GM18526 (cell line): ENCODE data around the gene BEST3.

ENCODE experiments used
- POLR2A ChIP-seq: IDR thresholded peaks from 3 replicates; pipeline ENCODE4 v1.6.1; 2011; ENCODE audit not compliant: insufficient read length; ENCODE audit errors: extremely low read depth

Gene BEST3

DNA sequence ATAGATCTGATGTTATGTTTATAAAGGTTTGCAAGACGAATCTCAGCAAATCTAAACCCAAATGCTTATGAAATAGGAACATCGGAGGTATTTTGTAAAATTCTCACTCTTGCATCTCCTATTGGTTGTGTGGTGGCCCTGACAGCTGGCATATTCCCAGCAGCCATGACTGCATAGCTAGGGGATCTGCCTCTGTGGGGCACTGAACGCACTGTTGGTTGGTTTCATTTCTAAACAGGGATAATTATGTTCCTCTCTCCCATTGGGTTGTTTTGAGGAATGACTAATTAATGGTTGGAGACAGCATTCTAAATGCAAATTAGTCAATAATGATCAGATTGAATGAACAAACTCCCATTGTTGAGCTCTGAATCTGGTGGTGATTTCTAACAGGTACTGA lies 2.7 kb upstream of the BEST3 start:
- no peak for TF ChIP-seq POLR2A

DNA sequence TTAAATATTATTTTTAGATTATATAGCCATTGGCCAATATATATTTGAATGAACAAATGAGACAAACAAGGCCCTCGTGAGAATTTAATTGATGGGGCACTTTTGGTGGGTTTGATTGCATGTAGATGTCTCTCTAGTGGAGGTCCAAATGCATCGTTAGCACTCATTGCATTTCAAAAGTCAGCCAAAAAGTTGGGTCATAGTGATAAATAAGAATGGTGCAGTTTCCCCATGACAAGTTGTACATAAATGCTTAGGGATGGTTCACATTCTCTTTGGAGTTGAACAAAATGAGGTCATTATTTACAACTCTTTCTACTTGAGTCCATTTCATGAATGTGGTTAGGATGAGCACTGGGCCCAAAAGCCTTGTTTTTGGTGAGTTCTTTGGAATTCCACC lies 1.0 kb downstream of the BEST3 start:
- TF ChIP-seq POLR2A = no peak

DNA sequence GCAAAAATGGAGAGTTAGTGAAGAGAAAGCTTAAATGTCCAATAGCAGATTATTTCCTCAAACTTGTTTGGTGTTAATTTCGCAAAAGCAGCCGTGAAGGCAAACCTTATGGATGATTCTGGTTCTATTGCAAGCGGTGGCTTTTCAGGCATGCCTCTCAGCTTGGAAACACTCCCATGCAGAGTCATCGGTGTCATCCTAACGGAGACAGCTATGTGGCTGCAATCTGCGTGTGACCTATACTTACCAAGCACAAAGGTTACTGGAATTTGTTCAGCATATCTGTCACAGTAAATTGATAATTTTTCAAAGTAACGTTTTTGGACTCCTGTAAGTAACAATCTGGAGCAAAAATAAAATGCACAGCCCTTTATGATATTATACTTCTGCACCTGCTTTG lies 5.0 kb downstream of the BEST3 start:
- no peak for TF ChIP-seq POLR2A

DNA sequence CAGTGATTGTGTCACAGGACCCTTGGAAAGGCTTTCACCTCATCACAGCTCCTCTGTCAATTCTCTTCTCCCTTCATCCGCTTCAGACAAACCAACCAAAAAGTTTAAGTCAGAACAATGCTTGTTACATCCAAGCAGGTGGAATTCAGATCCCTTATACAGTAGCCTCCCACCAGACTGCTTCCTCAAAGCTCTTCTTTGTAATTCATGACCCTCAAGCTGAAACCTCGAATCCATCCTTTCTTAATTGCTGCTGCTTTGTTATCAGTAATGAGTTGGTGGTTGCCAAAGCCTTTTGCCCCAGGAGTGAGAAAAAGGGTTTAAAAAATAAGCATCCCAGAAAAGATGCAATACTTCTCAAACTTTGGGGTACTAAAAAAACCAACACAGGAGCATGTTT lies 9.5 kb downstream of the BEST3 start:
- no peak for TF ChIP-seq POLR2A

DNA sequence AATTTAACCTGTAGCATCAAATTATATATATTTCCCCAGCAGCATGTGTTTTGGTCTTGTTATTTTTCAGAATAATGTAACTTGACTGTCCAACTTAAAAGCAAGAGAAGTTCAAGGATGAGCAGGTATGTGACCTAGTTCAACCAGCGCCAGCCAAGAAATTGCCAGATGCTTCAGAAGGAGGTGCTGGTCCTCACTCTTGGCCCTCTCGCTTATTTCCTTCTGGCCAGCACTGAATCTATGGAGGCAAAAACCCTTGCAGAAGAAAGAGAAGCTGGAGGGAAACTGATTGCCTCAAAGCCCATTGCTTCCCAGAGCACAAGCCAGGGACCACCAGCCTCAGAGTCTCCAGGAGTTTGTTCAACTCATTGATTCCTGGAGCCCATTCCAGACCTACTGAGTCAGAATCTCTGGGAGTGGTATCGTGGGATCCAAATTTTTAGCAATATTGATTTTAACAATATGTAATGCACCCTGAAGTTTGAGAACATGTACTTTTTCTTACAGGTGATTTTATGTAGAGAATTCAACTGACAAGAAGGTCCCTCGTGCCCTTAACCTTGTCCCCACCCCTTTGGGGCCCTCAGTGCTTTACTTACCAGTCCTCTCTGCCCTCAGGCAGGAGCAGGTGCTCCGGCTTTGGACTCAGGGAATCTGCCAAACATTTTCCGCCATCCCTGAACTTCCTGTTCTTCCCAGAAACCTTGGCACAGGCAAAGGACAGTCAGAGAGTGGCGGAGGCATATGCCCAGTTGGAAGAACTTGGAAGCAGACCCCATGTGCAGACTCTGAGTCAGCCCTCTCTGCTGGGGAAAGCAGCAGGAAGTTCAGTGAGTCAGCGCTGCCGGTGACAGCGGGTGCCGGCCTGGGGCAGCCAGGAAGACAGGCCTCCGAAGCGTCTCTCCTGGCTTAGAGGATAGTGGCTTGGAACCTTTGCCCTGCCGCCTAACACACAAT lies 10.4 kb downstream of the BEST3 start:
- TF ChIP-seq POLR2A = no peak

DNA sequence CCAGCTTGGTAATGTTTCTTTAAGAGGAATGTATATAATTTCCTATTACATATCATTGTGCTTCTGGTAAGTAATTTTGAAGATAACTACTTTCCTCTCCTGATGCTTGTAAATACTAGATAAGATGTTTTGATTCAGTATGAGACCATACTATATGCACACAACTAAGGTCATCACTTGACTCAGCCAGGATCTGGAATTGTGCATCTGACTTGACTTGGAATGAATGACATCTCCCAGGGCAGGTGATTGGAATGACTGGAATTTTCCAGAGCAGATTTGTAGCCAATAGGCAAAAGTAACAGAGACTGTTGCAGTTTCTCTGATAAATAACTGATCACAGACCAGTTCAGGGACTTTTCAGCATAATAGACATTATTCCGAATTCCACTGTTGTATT lies 11.1 kb downstream of the BEST3 start:
- TF ChIP-seq POLR2A = no peak

DNA sequence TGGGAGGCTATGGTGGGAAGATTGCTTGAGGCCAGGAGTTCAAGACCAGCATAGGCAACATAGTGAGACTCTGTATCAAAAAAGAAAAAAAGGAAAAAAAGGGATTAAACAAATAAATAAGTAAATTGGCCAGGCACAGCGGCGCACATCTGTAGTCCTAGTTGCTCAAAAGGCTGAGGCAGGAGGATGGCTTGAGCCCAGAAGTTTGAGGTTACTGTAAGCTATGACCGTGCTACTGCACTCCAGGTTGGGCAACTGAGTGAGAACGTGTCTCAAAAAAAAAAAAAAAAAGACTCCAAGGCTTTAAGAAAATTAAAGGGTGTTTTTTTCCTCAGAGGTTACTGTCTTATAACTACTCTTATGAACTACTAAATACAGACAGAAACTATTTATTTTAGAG lies 11.7 kb downstream of the BEST3 start:
- TF ChIP-seq POLR2A = no peak

DNA sequence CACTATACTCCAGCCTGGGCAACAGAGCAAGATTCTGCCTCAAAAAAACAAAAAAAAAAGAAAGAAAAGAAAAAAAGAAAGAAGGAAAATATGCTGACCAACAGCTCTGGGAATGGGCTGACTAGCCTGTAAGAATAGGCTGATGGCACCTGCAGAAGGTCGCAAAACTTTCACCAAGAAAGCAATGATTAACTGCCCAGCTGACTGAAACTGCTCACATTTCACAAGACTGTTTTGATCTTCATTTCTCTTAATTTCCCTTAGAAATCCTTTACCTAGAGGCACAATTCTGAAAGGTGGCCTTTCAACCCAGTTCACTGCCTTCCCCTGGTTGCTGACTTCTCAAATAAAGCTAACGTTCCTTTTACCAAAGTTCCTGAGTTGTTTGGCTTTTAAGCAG lies 12.4 kb downstream of the BEST3 start:
- TF ChIP-seq POLR2A = no peak

DNA sequence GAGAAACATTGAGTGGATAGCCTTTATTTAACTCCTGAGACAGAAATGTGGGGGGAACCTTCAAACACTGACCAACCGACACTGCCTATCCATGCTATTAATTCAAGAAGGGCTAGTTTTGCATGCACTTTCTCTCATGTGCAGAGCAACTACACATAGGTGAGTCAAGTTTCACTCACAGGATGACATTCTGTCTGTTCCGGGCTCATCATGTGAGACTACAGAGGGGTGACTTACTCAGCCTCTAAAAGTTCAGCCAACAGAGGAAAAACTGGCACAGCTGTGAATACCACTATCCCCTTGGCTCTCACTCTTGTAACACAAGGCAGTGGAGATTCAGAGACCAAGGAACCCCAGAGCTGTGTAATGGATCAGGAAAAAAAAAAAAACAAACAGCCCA lies 13.3 kb downstream of the BEST3 start:
- TF ChIP-seq POLR2A = no peak

DNA sequence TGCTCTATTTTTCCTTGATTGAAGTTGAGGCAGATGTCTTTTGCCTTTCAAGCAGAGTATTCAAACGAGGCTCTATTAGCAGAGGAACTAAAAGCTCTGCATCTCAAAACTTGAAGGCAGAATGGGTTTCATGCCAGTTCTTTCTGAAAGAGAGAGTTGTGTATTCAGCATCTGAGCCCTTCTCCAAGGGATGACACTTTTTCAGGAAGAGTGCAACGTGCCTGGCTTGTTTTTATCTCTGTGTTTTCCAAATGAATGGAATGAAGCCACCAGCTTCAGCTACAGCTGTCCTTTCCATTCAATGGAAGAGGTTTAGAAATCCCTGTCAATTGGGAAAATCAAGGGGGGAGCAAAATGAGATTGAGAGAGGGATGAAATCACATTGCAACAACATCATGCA lies 14.6 kb downstream of the BEST3 start:
- no peak for TF ChIP-seq POLR2A

DNA sequence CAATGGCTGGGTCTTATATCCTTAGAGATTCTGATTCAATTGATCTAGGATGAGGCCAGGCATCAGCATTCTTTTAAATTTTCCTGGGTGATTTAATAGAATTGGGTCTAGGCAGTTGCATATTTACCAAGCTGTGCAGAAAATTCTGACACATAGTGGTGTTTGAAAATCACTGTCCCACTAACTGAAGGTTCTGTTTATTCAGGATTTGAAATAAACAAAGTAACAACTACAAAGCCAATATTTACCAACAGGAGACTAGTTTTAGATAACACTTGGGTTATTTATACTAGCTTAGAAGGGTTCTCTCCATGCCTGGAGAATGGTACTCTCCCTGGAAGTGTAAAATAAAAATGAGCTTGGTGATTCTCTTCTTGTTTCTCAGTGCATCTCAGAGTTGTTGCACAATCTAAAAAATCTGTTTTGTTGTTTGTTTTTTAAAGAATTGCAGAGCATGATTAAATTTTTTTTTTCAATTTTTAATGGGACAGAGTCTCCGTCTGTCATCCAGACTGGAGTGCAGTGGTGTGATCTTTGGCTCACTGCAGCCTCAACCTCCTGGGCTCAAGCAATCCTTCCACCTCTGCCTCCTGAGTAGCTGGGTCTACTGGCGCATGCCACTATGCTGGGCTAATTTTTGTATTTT lies 16.9 kb downstream of the BEST3 start:
- no peak for TF ChIP-seq POLR2A

DNA sequence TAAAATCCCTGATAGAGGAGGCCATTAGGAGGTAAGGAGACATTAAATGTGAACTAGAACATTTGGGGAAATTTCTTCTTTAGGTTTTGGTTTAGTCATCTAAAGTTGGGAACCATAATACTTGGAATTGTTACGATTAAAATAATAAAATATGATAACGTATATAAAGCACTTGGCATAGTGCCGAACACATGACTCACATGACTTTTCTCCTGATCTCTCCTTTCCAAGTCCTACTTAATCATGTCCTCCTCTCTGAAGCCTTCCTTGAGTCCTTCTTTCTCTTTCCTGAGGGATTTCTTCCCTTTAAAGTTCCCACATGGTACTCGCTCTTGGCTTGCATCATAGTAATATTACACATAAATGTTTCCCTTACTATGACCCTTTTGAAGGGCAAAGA lies 20.0 kb downstream of the BEST3 start:
- TF ChIP-seq POLR2A = no peak

DNA sequence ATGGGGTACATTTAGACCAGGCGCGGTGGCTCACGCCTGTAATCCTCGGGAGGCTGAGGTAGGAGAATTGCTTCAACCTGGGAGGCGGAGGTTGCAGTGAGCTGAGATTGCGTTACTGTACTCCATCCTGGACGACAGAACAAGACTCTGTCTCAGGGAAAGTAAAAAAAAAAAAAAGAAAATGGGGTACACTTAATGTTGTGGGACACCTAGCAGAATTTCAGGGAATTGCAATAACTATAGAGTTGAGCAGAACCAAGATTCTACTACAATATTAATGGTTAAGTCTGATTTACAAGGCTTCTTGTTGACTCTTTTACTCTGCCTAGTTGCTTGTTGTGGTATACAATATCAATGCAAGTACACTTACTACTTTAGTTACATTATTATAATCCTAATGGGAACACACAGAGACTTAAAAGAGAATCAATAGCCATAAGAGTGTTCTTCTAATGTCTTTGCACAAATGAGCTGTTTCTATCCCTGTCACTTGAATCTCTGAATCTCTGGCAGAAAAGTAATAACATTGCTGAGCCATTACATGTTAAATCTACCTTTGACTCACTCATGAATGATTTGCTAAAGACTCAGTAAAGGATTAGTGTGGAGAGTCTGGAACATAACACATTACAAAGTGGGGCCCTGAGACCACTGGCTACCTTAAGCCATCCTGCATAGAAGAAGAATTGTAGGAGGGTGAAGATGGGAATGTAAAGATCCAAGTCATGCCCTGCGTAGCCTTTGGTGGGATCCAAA lies 22.7 kb downstream of the BEST3 start:
- TF ChIP-seq POLR2A = no peak

DNA sequence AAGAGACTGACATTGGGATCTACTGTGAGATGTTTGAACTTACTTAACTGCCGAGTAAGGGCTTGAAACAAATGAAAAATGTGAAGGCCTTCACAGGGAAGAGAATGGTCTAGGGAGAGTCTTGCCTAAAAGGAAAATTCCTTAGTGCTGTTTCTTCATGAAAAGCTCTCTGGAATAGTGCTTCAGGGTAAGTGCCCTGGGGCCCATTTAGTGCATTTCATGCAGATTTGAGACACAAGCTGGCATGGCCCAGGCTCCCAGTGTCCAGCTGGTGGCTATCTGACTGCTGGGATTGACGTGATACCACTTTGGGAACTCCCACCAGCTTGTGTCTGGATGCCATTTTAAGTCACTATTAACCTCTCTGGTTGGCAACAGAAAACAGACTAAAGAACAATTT lies 26.9 kb downstream of the BEST3 start:
- no peak for TF ChIP-seq POLR2A

DNA sequence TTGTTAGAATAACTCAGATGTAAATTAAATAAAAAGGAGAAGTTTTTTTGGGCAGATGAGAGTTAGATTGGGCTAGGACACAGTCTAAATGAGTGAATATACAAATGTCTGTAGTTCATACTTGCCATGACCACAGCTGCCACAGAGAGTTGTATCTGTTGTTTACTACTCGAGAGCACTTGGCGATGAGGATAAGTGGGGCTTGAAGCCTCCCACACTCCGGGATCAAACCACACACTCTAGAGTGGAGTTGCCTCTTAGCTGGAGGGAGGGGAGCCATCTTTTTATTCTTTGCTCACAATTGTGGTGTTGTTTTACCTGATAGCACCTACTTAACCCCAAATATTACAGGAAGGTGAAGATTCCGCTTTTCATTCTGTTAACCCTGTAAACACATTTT lies 27.5 kb downstream of the BEST3 start:
- TF ChIP-seq POLR2A = no peak

DNA sequence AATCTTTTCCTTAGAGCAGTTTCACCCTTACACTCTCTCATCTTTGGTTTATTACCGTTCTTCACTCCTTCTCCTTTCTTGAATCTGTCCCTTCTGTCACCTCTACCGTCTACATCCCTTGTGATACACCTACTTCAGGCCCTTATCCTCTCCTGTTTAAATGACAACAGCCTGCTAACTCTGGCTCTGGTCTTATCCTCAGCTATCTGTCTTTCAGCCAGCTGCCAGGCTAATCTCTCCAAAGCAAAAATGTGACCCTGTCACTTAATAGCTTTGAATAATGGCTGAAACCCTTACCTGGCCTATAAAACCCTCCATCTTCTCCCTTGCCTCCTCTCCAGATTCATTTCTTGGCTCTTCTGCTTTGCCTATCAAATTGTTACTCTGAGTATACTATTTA lies 32.3 kb downstream of the BEST3 start:
- TF ChIP-seq POLR2A = no peak
